Central memory CD4-positive, alpha-beta T cell (primary cell): ENCODE data around the gene COP1.
"Not testable (repeated sequence)": the region's sequence is repeated elsewhere in the genome, so short reads cannot be mapped to it uniquely, and the experiment has no call there.

Experiments
- DNase-seq: peaks from one replicate; pipeline ENCODE4 v3.0.0; 2022
- total RNA-seq, 3 experiments: gene quantifications; one replicate each; lab custom pipeline; 2026; lab: John Stamatoyannopoulos, UW

COP1 gene
- total RNA-seq = 70.0 to 92.6 (median 75.3) reads per million in 3 experiments

GRCh38 chr1:176206961-176207902 is at the start of gene COP1:
Gene COP1, minus strand, starts transcription at chr1:176207286. Its CDS starts 308 bp downstream, at chr1:176206978.
- peak; percentile 97 for DNase-seq

GRCh38 chr1:176252191-176252590 is 45.1 kb upstream of the COP1 start:
- no peak for DNase-seq

- DNase-seq = no peak
Measured at GRCh38 chr1:176244851-176245250, 37.8 kb upstream of the COP1 start.

- no peak for DNase-seq
Measured at GRCh38 chr1:176243746-176244145, 36.7 kb upstream of the COP1 start.

- no peak for DNase-seq
Measured at GRCh38 chr1:176241385-176242015, 34.4 kb upstream of the COP1 start.

GRCh38 chr1:176233657-176234056 is 26.6 kb upstream of the COP1 start:
- DNase-seq = not testable (repeated sequence)

GRCh38 chr1:176227579-176227978 is 20.5 kb upstream of the COP1 start:
- no peak for DNase-seq

- no peak for DNase-seq
Measured at GRCh38 chr1:176225911-176226310, 18.8 kb upstream of the COP1 start.

GRCh38 chr1:176225479-176225875 is 18.4 kb upstream of the COP1 start:
- DNase-seq = no peak

- no peak for DNase-seq
Measured at GRCh38 chr1:176222196-176222595, 15.1 kb upstream of the COP1 start.

GRCh38 chr1:176220100-176220689 is 13.1 kb upstream of the COP1 start:
- DNase-seq = no peak

- DNase-seq = no peak
Measured at GRCh38 chr1:176217461-176218099, 10.5 kb upstream of the COP1 start.

- DNase-seq = no peak
Measured at GRCh38 chr1:176216031-176216430, 8.9 kb upstream of the COP1 start.

GRCh38 chr1:176211396-176212165 is 4.5 kb upstream of the COP1 start:
- no peak for DNase-seq

- DNase-seq = no peak
Measured at GRCh38 chr1:176208034-176208433, 948 bp upstream of the COP1 start.

GRCh38 chr1:176206006-176206960 is 803 bp downstream of the COP1 start:
- peak; percentile 2 for DNase-seq

- no peak for DNase-seq
Measured at GRCh38 chr1:176205332-176205914, 1.7 kb downstream of the COP1 start.

GRCh38 chr1:176204655-176205054 is 2.4 kb downstream of the COP1 start:
- DNase-seq = not testable (repeated sequence)

GRCh38 chr1:176203735-176204134 is 3.4 kb downstream of the COP1 start:
- DNase-seq = no peak

- DNase-seq = no peak
Measured at GRCh38 chr1:176201568-176201967, 5.5 kb downstream of the COP1 start.

GRCh38 chr1:176199707-176200106 is 7.4 kb downstream of the COP1 start:
- DNase-seq = no peak
